ENCODE results near the gene RGPD6.
"Not testable (repeated sequence)": the region's sequence is repeated elsewhere in the genome, so short reads cannot be mapped to it uniquely, and the experiment has no call there.

Gene RGPD6

GRCh38 chr2:110499755-110500377 is 77.2 kb downstream of the RGPD6 start:
- H3K27ac ChIP-seq (ENCODE audit: low read depth, low read length, poor library complexity, severe bottlenecking); H3F3A ChIP-seq (ENCODE audit: insufficient read depth, low read length); H3K4me3 ChIP-seq (ENCODE audit: low read depth, low read length, poor library complexity, severe bottlenecking); H3K9me3 ChIP-seq (ENCODE audit: low read length); H3K27me3 ChIP-seq (ENCODE audit: insufficient read depth, low read length); H3K36me3 ChIP-seq (ENCODE audit: insufficient read depth, low read length); H3K9ac ChIP-seq (ENCODE audit: low read length); H4K20me1 ChIP-seq (ENCODE audit: insufficient read depth, low read length); H3K4me2 ChIP-seq (ENCODE audit: low read length); H3K4me1 ChIP-seq (ENCODE audit: insufficient read depth, low read length, severe bottlenecking); H3K9me2 ChIP-seq (ENCODE audit: low read depth, low read length); H2AFZ ChIP-seq (ENCODE audit: low read length); H3K79me2 ChIP-seq (ENCODE audit: insufficient read depth, low read length): not testable (repeated sequence)

GRCh38 chr2:110496027-110496426 is 81.0 kb downstream of the RGPD6 start:
- not testable (repeated sequence) for H4K20me1 ChIP-seq (ENCODE audit: insufficient read depth, low read length); H3K9me2 ChIP-seq (ENCODE audit: low read depth, low read length); H3K9me3 ChIP-seq (ENCODE audit: low read length); H3K4me3 ChIP-seq (ENCODE audit: low read depth, low read length, poor library complexity, severe bottlenecking); H3K27ac ChIP-seq (ENCODE audit: low read depth, low read length, poor library complexity, severe bottlenecking); H3K9ac ChIP-seq (ENCODE audit: low read length); H3K4me2 ChIP-seq (ENCODE audit: low read length); H3K36me3 ChIP-seq (ENCODE audit: insufficient read depth, low read length); H3K79me2 ChIP-seq (ENCODE audit: insufficient read depth, low read length); H2AFZ ChIP-seq (ENCODE audit: low read length); H3F3A ChIP-seq (ENCODE audit: insufficient read depth, low read length); H3K4me1 ChIP-seq (ENCODE audit: insufficient read depth, low read length, severe bottlenecking); H3K27me3 ChIP-seq (ENCODE audit: insufficient read depth, low read length)

- H3K4me1 ChIP-seq (ENCODE audit: insufficient read depth, low read length, severe bottlenecking); H2AFZ ChIP-seq (ENCODE audit: low read length); H3F3A ChIP-seq (ENCODE audit: insufficient read depth, low read length); H3K27me3 ChIP-seq (ENCODE audit: insufficient read depth, low read length); H3K9me3 ChIP-seq (ENCODE audit: low read length); H3K4me3 ChIP-seq (ENCODE audit: low read depth, low read length, poor library complexity, severe bottlenecking); H3K36me3 ChIP-seq (ENCODE audit: insufficient read depth, low read length); H3K27ac ChIP-seq (ENCODE audit: low read depth, low read length, poor library complexity, severe bottlenecking); H3K9ac ChIP-seq (ENCODE audit: low read length); H3K79me2 ChIP-seq (ENCODE audit: insufficient read depth, low read length); H4K20me1 ChIP-seq (ENCODE audit: insufficient read depth, low read length); H3K9me2 ChIP-seq (ENCODE audit: low read depth, low read length); H3K4me2 ChIP-seq (ENCODE audit: low read length): not testable (repeated sequence)
Observed at GRCh38 chr2:110494488-110494887, 82.5 kb downstream of the RGPD6 start.

- H3K9ac ChIP-seq (ENCODE audit: low read length); H3K27me3 ChIP-seq (ENCODE audit: insufficient read depth, low read length); H3K27ac ChIP-seq (ENCODE audit: low read depth, low read length, poor library complexity, severe bottlenecking); H3K36me3 ChIP-seq (ENCODE audit: insufficient read depth, low read length); H4K20me1 ChIP-seq (ENCODE audit: insufficient read depth, low read length); H3F3A ChIP-seq (ENCODE audit: insufficient read depth, low read length); H3K4me2 ChIP-seq (ENCODE audit: low read length); H3K4me3 ChIP-seq (ENCODE audit: low read depth, low read length, poor library complexity, severe bottlenecking); H3K9me2 ChIP-seq (ENCODE audit: low read depth, low read length); H3K9me3 ChIP-seq (ENCODE audit: low read length); H3K4me1 ChIP-seq (ENCODE audit: insufficient read depth, low read length, severe bottlenecking); H2AFZ ChIP-seq (ENCODE audit: low read length); H3K79me2 ChIP-seq (ENCODE audit: insufficient read depth, low read length): not testable (repeated sequence)
Observed at GRCh38 chr2:110488991-110489390, 88.0 kb downstream of the RGPD6 start.

- not testable (repeated sequence) for H4K20me1 ChIP-seq (ENCODE audit: insufficient read depth, low read length); H3K4me3 ChIP-seq (ENCODE audit: low read depth, low read length, poor library complexity, severe bottlenecking); H3K36me3 ChIP-seq (ENCODE audit: insufficient read depth, low read length)
Observed at GRCh38 chr2:110482697-110483096, 94.3 kb downstream of the RGPD6 start.

GRCh38 chr2:110481200-110481599 is 95.8 kb downstream of the RGPD6 start:
- not testable (repeated sequence) for H3K27ac ChIP-seq (ENCODE audit: low read depth, low read length, poor library complexity, severe bottlenecking); H3K9me3 ChIP-seq (ENCODE audit: low read length); H4K20me1 ChIP-seq (ENCODE audit: insufficient read depth, low read length); H3K79me2 ChIP-seq (ENCODE audit: insufficient read depth, low read length); H3K4me3 ChIP-seq (ENCODE audit: low read depth, low read length, poor library complexity, severe bottlenecking); H3K9ac ChIP-seq (ENCODE audit: low read length); H3K36me3 ChIP-seq (ENCODE audit: insufficient read depth, low read length); H3K4me2 ChIP-seq (ENCODE audit: low read length); H3K27me3 ChIP-seq (ENCODE audit: insufficient read depth, low read length); H3K9me2 ChIP-seq (ENCODE audit: low read depth, low read length); H3F3A ChIP-seq (ENCODE audit: insufficient read depth, low read length); H3K4me1 ChIP-seq (ENCODE audit: insufficient read depth, low read length, severe bottlenecking); H2AFZ ChIP-seq (ENCODE audit: low read length)

More at GRCh38 chr2:110482697-110483096, 94.3 kb downstream of the RGPD6 start:
- H2AFZ ChIP-seq (ENCODE audit: low read length); H3K4me1 ChIP-seq (ENCODE audit: insufficient read depth, low read length, severe bottlenecking); H3F3A ChIP-seq (ENCODE audit: insufficient read depth, low read length); H3K9ac ChIP-seq (ENCODE audit: low read length); H3K4me2 ChIP-seq (ENCODE audit: low read length); H3K9me3 ChIP-seq (ENCODE audit: low read length); H3K27me3 ChIP-seq (ENCODE audit: insufficient read depth, low read length); H3K79me2 ChIP-seq (ENCODE audit: insufficient read depth, low read length); H3K9me2 ChIP-seq (ENCODE audit: low read depth, low read length); H3K27ac ChIP-seq (ENCODE audit: low read depth, low read length, poor library complexity, severe bottlenecking): not testable (repeated sequence)

- not testable (repeated sequence) for H2AFZ ChIP-seq (ENCODE audit: low read length); H4K20me1 ChIP-seq (ENCODE audit: insufficient read depth, low read length); H3K4me1 ChIP-seq (ENCODE audit: insufficient read depth, low read length, severe bottlenecking); H3K27ac ChIP-seq (ENCODE audit: low read depth, low read length, poor library complexity, severe bottlenecking); H3K9me2 ChIP-seq (ENCODE audit: low read depth, low read length); H3K36me3 ChIP-seq (ENCODE audit: insufficient read depth, low read length); H3K4me3 ChIP-seq (ENCODE audit: low read depth, low read length, poor library complexity, severe bottlenecking); H3K9me3 ChIP-seq (ENCODE audit: low read length); H3K27me3 ChIP-seq (ENCODE audit: insufficient read depth, low read length); H3F3A ChIP-seq (ENCODE audit: insufficient read depth, low read length); H3K79me2 ChIP-seq (ENCODE audit: insufficient read depth, low read length); H3K4me2 ChIP-seq (ENCODE audit: low read length); H3K9ac ChIP-seq (ENCODE audit: low read length)
Observed at GRCh38 chr2:110480084-110480483, 96.9 kb downstream of the RGPD6 start.

- H3K4me2 ChIP-seq (ENCODE audit: low read length); H3K9ac ChIP-seq (ENCODE audit: low read length): not testable (repeated sequence)
Observed at GRCh38 chr2:110477370-110477769, 99.7 kb downstream of the RGPD6 start.

More at GRCh38 chr2:110477370-110477769, 99.7 kb downstream of the RGPD6 start:
- H3K9me3 ChIP-seq (ENCODE audit: low read length); H3K27me3 ChIP-seq (ENCODE audit: insufficient read depth, low read length); H2AFZ ChIP-seq (ENCODE audit: low read length); H3K4me1 ChIP-seq (ENCODE audit: insufficient read depth, low read length, severe bottlenecking); H3K27ac ChIP-seq (ENCODE audit: low read depth, low read length, poor library complexity, severe bottlenecking); H3K36me3 ChIP-seq (ENCODE audit: insufficient read depth, low read length); H4K20me1 ChIP-seq (ENCODE audit: insufficient read depth, low read length); H3K4me3 ChIP-seq (ENCODE audit: low read depth, low read length, poor library complexity, severe bottlenecking); H3K9me2 ChIP-seq (ENCODE audit: low read depth, low read length); H3F3A ChIP-seq (ENCODE audit: insufficient read depth, low read length); H3K79me2 ChIP-seq (ENCODE audit: insufficient read depth, low read length): not testable (repeated sequence)

Data from OCI-LY1 (cell line).